GM19467 (cell line): Measurements from ENCODE around the gene AUH.
"Not testable (repeated sequence)": the region's sequence is repeated elsewhere in the genome, so short reads cannot be mapped to it uniquely, and the experiment has no call there.

ENCODE experiments used
- ATAC-seq: cut with Tn5 transposase; IDR thresholded peaks from one replicate; pipeline ENCODE4 v1.9.1; 2021; ENCODE audit warnings: mild to moderate bottlenecking, moderate library complexity; ENCODE audit not compliant: unreplicated experiment

Gene AUH

DNA sequence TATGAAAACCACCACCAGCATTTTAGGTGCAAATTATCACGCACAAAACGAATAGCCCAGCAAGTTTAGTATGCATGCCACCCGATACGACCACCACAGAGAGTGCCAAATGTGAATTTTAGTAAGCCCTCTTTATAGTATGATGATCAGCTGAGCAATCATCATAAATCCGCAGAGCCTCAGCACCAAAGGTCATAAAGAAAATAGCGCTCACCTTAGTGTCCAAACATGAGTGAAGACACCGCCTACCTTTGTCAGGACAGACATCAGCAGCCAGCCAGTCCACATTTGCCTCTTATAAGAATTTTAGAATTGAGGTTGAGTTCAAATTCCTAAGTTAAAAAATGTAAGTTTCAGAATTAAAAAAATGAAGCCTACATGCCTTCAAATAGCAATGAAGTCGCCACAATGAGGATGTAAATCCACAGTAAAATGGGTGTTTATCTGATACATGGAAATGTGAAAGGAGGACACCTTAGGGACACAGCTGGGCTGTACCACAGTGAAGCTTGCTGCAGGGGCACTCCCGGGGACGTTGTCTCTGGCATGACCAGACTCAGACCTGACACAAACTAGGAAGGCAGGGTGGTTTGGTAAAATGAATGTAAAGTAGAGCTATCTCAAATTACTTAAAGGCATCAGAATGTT, 149.0 kb downstream of the AUH start:
- ATAC-seq: no peak

DNA sequence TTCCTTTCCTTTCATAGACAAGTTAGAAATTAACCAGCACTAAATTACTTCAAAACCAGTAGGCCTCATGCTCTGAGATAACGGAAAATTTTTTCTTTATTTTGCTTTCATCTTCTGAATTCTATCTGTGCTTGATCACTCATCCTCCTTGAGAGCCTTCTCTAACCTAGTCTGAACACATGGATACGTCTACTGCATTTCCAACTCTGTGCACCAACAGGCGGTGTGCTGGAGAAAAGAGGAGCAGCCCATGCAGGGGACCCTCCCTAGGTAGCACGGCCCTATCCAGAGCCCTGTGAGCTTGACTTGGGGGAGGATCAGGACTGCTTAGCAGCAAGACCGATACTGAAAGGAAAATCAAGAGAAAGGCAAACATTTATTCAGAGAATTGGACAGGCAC, 149.8 kb downstream of the AUH start:
- no peak for ATAC-seq

DNA sequence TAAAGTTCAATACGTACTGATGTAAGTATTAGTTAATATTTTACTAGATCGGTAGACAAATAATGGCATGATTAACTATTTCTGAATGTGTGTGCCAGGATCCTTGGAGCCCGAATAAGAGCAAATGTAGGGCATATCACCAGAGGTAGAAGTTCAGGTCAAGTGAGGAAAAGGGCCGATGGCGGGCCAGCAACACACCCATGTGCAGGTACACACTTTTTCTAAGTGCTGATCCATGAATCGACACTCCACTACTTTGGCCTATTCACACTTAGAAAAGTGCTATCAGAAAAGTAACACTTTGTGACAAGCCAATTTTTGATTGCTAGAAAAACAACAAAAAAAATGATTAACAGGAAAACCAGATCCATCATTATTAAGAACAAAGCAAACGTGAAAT, 150.3 kb downstream of the AUH start:
- ATAC-seq: no peak

DNA sequence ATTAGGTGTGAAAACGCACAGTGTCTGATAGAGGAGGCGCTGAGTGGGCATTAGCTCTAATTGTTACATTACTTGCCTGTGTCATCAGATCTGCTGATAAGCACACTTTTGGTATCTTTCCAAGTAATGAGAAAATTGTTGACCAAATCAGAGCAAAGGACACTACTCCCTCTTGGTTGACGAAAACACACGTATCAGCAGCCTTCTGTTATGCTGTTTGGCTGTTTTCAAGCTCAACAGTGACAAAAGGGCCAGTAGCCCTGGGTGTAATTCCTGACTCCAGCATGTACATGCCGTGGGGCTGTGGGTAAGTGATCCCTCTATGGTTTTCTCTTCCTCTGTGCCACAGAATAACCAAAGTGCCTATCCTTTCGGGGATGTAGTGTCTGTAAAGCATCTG, 151.4 kb downstream of the AUH start:
- ATAC-seq: no peak

DNA sequence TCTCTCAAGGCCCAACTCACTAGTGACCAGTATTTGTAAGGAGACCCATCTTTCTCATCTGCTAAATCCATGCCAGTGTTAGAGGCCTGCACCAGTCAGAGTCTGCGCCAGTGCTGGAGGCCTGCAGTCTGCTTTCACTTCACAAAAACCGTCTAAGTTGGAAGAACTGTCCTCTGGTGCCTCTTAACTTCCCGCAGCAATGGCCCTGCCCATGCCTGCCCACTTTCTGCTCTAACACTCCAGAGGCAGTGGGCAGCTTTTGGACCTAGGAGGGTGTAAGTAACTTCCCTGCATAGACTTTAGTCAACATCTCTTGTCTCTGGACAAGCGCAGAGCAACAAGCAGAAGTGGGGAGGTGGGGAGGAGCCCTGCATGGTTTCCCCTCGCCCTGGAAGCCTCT, 152.9 kb downstream of the AUH start:
- no peak for ATAC-seq

DNA sequence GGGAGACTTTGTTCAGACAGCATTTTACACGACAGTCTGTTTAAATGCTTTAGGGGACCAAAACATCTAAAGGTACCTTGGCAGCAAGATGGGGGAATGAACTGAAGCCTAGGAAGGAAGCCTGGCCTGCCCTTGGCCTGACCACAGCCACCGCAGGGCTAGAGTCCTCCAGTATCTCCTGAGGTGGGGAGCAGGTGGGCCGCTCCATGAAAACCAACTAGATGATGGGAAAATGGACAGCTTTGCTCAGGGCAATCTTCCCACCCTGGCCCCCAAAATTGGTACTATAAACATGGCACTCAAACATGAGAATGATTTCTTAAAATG, 153.3 kb downstream of the AUH start:
- no peak for ATAC-seq

DNA sequence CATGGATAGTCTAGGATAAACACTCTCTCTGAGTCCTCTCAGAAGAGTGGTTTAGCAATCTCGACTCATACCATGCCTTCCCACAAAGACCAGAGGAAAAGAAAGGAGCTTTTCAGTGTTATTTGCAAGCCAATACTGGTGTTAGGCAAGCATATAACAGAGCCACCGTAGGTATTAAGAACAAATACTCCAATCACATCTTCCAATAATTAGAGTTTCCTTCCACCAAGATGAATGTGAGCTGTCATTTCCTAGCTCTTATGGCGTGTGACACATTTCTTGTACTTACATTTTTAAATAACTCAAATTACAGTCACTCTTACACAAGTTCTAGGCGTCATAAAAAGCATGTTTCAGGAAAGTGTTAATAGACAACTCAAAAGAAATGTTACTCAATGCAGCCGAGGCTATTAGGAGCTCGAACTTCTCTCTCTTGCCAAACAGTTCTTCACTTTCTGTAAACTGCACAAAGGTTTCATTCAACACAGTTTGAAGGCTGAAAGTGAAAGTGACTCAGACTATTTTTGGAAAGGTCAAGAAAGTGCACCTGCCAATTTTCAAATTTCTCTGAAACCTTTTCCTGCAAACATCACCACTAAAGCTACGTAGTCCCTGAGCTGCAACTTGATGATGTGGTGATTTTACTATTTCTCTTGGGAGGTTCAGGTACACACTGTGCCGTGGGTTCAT, 153.8 kb downstream of the AUH start:
- ATAC-seq: peak; percentile 69

DNA sequence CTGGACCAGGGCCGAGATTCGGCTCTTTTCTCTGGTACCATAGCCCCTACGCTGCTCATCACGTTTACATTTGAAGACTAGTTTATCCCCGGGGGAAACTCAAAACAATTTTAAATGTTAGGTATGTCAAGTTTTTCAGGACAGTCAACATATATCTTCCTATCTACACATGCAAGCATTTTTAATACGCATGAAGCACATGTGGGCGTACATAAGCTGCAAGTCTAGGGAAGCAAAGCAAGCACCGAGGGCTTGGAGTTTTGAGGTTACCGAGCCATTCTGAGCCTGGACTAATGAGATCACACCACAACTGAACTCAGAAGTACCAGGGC, 154.4 kb downstream of the AUH start:
- no peak for ATAC-seq

DNA sequence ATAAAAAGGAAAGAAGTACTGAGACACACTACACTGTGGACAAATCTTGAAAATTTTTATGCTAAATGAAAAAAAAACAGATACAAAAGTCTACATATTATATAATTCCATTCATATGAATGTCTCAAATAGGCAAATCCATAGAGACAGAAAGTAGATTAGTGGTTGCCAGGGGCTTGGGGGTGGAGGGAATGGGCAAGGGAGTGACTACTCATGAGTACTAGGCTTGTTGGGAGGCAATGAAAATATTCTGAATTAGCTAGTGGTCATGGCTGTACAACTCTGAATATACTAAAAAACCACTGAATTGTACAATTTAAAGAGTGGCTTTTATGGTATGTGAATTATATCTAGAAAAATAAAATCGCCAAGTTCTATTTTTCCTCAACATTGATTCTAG, 154.9 kb downstream of the AUH start:
- ATAC-seq: no peak

DNA sequence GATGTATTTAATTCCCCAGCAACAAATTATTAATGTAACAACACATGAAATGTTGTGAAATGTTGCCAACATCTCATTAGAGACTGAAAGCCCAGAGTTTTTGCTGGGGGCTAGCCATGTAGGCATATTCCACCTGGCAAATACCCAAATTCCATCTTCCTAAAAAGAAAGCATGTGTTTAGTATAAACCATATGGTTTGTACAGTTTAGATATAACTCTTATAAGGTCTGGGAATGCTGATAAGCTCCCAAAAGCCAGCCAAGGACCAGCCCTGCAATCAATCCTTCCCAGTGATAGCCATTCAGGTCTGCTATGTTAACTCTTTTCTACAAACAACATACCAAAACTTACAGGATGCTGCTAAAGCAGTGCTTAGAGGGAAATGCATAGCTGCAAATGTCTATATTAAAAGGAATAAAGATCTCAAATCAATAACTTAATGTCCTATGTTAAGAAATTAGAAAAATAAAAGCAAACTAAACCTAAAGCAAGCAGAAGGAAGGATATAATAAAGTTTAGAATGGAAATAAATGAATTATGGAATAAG, 158.9 kb downstream of the AUH start:
- ATAC-seq: no peak

DNA sequence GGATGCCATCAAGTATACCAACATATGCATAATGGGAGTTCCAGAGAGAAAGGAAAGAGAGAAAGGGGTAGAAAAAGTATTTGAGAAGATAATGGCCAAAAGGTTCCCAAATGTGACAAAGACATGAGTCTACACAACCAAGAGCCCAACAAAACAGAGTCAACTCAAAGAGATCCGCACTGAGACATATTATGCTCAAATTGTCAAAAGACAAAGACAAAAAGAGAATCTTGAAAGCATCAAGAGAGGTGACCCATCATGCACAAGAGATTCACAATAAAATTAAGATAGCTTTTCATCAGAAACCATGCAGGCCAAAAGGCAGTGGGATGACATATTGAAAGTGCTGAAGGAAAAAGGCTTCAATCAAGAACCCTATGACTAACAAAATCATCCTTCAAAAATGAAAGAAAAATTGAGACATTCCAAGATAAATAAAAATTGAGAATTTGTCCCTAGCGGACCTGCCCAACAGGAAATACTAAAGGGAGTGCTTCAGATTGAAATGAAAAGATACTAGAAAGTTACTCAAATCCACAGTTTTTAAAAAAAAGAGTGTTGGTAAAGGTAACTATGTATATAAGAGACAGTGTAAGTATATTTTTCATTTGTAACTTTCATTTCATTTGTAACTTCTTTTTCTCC, 160.9 kb downstream of the AUH start:
- no peak for ATAC-seq

DNA sequence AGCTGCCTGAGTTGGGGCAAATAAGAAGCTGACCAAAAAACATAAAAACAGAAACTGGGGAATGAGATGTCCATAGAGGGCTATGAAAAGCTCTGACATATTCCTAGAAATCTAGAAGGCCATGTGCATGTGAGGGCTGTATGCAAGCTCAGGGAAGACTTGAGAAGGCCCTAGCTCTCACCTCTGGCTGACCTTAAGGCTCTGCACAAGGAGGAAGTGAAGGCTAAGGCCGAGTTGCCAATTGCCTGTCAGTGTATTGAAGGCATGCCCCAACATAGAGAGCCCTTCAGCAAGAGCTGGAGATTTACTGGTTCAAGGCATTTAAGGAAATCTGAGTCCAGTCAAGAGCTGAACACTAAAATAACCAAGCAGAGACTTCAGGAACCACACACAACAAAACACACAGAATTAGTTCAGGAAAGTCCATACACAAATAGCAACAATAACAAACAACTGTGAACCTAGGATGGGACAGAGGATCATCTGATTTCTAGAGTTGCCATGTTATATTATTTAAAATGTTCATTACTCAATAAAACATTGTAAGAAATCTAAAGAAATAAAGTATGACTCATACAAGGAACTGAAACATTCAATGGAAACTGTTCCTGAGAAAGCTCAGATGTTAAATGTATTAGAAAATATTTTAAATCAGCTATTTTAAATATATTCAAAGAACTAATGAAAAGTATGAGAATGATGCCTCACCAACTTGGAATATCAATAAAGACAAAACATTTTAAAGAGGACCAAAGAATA, 161.8 kb downstream of the AUH start:
- no peak for ATAC-seq

DNA sequence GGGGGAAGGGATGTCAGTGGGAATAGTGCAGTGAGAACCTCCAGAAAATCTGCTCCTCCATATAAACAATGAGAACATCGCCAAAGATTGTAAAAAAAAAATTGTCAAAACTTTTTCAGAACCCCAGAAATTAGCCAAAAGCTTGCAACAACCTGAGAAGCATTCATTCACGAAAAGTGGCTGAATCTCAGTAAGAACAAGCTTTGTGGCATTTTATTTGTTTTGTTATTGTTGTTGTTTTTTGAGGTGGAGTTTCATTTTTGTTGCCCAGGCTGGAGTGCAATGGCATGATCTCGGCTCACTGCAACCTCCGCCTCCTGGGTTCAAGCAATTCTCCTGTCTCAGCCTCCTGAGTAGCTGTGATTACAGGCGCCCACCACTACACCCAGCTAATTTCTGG, 162.8 kb downstream of the AUH start:
- not testable (repeated sequence) for ATAC-seq

DNA sequence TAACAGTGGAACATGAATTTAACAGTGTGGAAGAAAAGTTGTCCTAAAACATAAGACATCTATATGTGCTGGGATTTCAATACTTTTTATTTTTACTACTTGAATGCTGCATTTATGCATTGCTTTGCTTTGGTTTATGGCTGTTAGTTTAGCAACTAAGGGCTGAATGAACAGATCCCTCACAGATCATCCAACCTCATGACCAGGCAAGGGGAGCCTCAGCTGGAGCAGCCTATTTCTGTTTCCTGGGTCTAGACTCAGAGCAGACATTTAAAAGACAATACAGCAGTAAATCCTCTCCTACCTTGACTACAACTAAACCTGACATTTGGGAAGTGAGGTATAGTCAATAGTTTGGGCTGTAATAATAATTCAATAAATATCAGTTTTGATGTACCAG, 163.3 kb downstream of the AUH start:
- no peak for ATAC-seq

DNA sequence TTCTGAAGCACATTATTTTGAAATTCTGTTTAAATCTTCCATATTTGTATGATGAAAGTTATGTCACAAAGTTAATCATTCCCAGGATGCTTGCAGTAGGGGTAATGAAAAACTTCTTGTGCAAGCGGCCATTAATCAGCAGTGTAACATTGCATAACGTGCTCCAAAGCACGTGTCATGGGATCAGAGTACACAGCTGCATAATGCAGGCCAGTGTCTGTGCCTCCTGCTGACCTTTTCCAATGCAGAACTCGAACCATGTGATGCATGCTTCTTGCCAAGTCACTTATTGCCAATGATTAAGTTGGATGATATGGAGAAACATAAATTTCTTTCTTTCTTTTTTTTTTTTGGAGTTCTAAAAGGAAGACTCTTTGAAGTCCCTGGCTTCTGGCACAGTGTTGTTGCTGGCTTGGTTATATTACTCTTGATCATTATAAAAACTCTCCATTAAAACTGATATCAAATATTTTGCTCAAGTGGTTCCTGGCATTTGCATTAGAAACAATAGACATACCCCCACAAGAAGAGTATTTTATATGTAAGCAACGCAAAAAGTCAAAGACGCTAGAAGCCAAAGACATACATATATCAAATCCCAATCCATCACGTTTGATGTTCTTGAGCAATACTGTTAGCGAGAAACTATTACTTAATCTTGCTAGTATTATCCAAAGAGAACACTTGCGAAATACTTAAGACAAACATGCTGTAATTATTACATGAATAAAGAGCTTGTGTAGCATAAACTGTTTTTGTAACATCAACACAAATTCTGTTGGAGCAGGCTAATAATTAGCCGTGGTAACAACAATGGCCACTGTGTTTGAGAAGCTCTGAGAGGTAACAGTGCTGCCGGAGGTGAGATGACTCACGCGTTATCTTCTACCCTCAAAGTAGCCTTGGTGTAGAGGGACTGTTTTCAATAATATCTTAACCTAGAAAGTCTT, 164.2 kb downstream of the AUH start:
- ATAC-seq: no peak

DNA sequence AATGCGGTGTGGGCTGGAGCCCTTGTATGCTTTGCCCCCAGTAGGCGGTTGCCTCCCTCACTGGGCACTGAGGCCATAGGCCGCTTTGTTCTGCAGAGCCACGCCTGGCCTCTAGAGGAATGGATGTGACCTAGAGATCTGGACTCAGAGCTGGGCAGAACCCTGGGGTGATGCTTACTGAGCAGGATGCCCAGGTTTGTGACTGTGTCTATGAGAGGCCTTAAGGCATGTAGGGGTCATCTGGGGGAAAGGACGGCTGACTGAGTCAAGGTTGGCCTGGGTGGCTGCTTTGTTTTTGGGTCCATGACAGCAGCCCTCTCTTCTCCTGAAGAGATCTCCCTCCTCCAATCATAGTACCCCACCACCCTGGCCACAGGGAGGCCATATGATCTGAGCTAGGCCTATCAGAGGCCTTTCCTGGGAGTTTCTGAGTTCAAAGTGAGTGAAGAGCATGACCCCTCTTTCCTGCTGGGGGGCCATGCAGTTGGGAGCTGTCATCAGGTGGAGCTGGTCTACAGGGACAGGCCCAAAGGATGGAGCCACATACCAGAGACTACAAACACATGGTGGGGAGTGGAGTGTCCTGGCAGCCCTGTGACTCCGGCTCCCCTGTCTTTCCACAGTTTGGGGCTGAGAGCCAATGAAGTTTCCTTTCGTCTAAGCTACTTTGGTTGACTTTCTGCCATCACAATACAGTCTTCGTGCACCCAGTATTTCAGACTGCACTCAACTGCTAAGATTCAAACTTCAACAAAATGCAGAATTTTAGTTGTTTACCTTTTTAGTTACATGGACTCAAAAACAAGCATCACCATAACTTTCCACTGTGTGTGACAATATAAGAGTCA, 165.4 kb downstream of the AUH start:
- no peak for ATAC-seq

DNA sequence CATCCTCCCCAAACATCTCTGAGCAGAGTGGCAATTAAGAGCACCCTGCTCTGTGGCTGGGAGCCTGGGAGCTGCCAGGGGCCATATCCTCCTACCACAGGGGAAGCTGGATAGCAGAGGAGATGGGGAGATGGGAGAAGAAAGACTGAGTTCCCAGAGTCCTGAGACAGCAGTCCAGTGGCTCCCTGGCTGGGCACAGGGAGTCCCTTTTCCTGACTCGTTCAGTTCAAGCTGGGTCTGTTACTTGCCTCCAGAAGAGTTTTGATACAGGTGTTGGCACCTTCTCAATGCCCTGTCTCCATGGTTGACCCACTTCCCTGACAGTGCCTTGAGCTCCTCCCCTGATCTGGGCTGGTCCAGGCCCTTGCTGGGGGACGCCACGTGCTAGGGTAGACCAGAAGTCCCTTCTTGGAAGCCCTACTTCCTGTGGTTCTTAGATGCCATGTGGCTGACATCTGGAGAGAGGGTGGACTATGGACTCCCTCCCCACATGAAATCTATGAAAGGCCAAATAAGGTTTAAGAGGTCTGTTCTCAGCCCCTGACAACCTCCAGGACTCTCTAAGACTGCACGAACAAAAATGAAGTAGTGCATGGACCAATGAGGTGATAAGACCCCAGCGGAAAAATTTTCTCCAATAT, 166.2 kb downstream of the AUH start:
- no peak for ATAC-seq

DNA sequence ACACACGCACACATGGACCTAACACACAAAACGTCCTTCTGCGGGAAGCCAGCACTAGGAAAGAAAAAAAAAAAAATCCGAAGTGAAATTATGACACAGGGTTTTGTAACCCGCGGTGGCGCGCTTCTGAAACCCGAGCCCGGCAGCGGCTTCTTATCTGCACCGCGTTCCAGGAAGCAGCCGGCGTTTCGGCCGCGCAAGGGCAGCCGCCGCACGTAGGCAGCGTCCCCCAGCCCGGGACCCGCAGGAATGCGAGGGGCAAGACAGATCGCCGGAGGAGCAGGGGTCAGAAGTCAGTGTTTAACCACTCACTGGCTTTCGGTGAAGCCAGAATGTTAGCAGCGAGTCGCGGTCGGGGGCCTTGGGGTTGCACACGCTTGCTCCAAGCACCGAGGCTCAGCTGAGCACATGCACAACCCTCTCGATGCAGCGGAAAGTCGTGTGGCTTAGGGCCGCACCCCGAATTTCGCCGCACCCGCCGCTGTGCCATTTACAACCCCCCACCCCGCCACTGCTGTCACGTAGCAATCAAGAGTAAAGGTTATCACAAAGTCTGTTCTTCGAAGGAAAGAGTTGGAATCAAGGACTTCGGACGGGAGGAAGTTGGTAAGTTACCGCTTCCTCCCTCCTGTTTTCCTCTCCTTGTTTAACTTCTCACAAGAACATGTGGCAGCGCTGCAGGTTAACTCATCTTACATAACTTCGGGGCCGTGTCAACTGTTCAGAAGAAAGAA, 167.9 kb downstream of the AUH start:
- ATAC-seq: peak; percentile 52
